K562 (cell line): ENCODE measurements around the gene DNAJC6. TPM values are rescaled to one million over a fixed set of nuclear protein-coding genes. Genes with fewer than 3 reads are reported as not detected.

Experiments used
- ARHGAP35 ChIP-seq: fragments of 450-650 bp; IDR thresholded peaks from 2 replicates; pipeline ENCODE4 v1.6.1; 2018; ENCODE audit not compliant: partially characterized antibody
- CBX8 ChIP-seq: fragments of 200-600 bp; sonication (generic); IDR thresholded peaks from 2 replicates; pipeline ENCODE4 v1.6.1; 2012; ENCODE audit warnings: borderline replicate concordance, mixed run types, low read depth, mild to moderate bottlenecking, moderate library complexity, mixed read lengths, low read length, control low read depth, inconsistent platforms; ENCODE audit not compliant: poor library complexity, severe bottlenecking; ENCODE audit errors: extremely low read depth
- CEBPG ChIP-seq, 3 experiments: fragments of 200-800 bp in 1 of 3; sonication (Bioruptor generic) in 1 of 3; sonication (generic) in 1 of 3; formaldehyde crosslinking in 1 of 3; IDR thresholded peaks in 2 of 3; conservative IDR thresholded peaks in 1 of 3; 2 replicates each; pipeline versions ENCODE4 v1.6.1 to v1.8.0; 2016 to 2022; ENCODE audit warnings: missing compliant biosample characterization in 2 of 3, missing genetic modification characterization in 2 of 3, mild to moderate bottlenecking in 1 of 3, missing genetic modification reagents in 1 of 3
- EGR1 ChIP-seq: fragments of 450-650 bp; conservative IDR thresholded peaks from 2 replicates; pipeline ENCODE4 v1.6.1; 2017; ENCODE audit warnings: mild to moderate bottlenecking
- GATA2 ChIP-seq: sonication (generic); formaldehyde crosslinking; IDR thresholded peaks from 2 replicates; pipeline ENCODE4 v1.4.0; 2020; ENCODE audit warnings: mild to moderate bottlenecking, missing genetic modification reagents
- HCFC1 ChIP-seq: IDR thresholded peaks from 2 replicates; pipeline ENCODE4 v1.6.1; 2012; ENCODE audit warnings: low read depth, low read length, improper control_type of control experiment
- L3MBTL2 ChIP-seq: fragments of 450-650 bp; IDR thresholded peaks from 2 replicates; pipeline ENCODE4 v1.6.1; 2016; ENCODE audit warnings: mild to moderate bottlenecking, moderate library complexity
- MTA2 ChIP-seq: fragments of 450-650 bp; IDR thresholded peaks from 2 replicates; pipeline ENCODE4 v1.6.1; 2016; ENCODE audit warnings: low read depth
- MXI1 ChIP-seq: IDR thresholded peaks from 2 replicates; pipeline ENCODE4 v1.6.1; 2011; ENCODE audit warnings: low read depth, mild to moderate bottlenecking, improper control_type of control experiment, low read length
- PHB2 ChIP-seq: fragments of 450-650 bp; IDR thresholded peaks from 2 replicates; pipeline ENCODE4 v1.6.1; 2017; ENCODE audit warnings: low read depth
- RAD51 ChIP-seq: fragments of 450-650 bp; IDR thresholded peaks from 2 replicates; pipeline ENCODE4 v1.7.1; 2016; ENCODE audit warnings: low read depth, mild to moderate bottlenecking, borderline replicate concordance
- SRSF3 ChIP-seq: fragments of 200-400 bp; formaldehyde crosslinking; IDR thresholded peaks from 2 replicates; pipeline ENCODE4 v1.6.1; 2016; ENCODE audit warnings: mild to moderate bottlenecking, low read length, moderate library complexity; ENCODE audit not compliant: insufficient read depth
- TAL1 ChIP-seq: fragments of 450-650 bp; IDR thresholded peaks from 2 replicates; pipeline ENCODE4 v1.6.1; 2016; ENCODE audit warnings: mild to moderate bottlenecking
- TGIF2 ChIP-seq: sonication (generic); formaldehyde crosslinking; IDR thresholded peaks from 2 replicates; pipeline ENCODE4 v1.8.1; 2022; ENCODE audit warnings: mild to moderate bottlenecking, missing genetic modification reagents, moderate library complexity
- ZKSCAN1 ChIP-seq: fragments of 150-350 bp; IDR thresholded peaks from 2 replicates; pipeline ENCODE4 v1.6.1; 2016; ENCODE audit warnings: low read depth, low read length
- ZNF384 ChIP-seq: IDR thresholded peaks from 2 replicates; pipeline ENCODE4 v1.6.1; 2012; ENCODE audit warnings: low read depth, low read length, improper control_type of control experiment
- ZNF717 ChIP-seq: fragments of 250-450 bp; sonication (Bioruptor Pico); IDR thresholded peaks from 2 replicates; pipeline ENCODE4 v1.5.0; 2021
- polyA plus RNA-seq, 8 experiments: library from polyadenylated mRNA; depleted of rRNA in 4 of 8; stranded (reverse) in 5 of 8; unstranded in 3 of 8; fragments of >200 nt; fragmentation: Nextera tagmentation in 2 of 8; fragmentation: Illumina TruSeq in 1 of 8; extraction: Ambion mirVana in 2 of 8; extraction: Trizol in 1 of 8; gene quantifications; 2 replicates each; pipeline versions ENCODE4 v1.2.1 to v1.2.3, GENCODE V29; 2011 to 2014; ENCODE audit warnings: inconsistent platforms in 1 of 8, missing spikeins in 1 of 8
- total RNA-seq, 7 experiments: library from RNA; depleted of rRNA in 6 of 7; stranded (reverse); fragments of >200 nt in 6 of 7; fragmentation: Illumina TruSeq in 2 of 7; extraction: Trizol in 2 of 7; gene quantifications; 2 replicates each; pipeline versions ENCODE4 v1.2.1 to v1.2.3, GENCODE V29; 2011 to 2021; ENCODE audit warnings: low replicate concordance in 1 of 7
- TF ChIP-seq, protein P1 (sequence below), 3 experiments: fragments of 200-800 bp in 1 of 3; fragments of 250-450 bp in 1 of 3; fragments of 450-650 bp in 1 of 3; sonication (Bioruptor Pico) in 1 of 3; sonication (Bioruptor generic) in 1 of 3; formaldehyde crosslinking in 1 of 3; IDR thresholded peaks; 2 replicates each; pipeline versions ENCODE4 v1.6.1 to v1.8.0; 2016 to 2022; ENCODE audit warnings: mild to moderate bottlenecking in 2 of 3, missing genetic modification characterization in 2 of 3, missing compliant biosample characterization in 1 of 3, moderate library complexity in 1 of 3
- TF ChIP-seq, protein P2 (sequence below): fragments of 150-350 bp; IDR thresholded peaks from 2 replicates; pipeline ENCODE4 v1.6.1; 2014; ENCODE audit warnings: low read depth, mild to moderate bottlenecking, low read length, borderline replicate concordance
- TF ChIP-seq, protein P3 (sequence below): fragments of 450-650 bp; IDR thresholded peaks from 2 replicates; pipeline ENCODE4 v1.6.1; 2016; ENCODE audit warnings: low read depth, mild to moderate bottlenecking, moderate library complexity

DNAJC6 gene
- total and polyA plus RNA-seq, 9 of the 15 experiments (the other 6 are each of a cell fraction or from before 2014, with no cell fraction given), result 6.7 to 78.7 (median 28.0) TPM

GRCh38 chr1:65419681-65420589 lies 110.6 kb downstream of the DNAJC6 start (continued):
- TF ChIP-seq, protein P1, sequence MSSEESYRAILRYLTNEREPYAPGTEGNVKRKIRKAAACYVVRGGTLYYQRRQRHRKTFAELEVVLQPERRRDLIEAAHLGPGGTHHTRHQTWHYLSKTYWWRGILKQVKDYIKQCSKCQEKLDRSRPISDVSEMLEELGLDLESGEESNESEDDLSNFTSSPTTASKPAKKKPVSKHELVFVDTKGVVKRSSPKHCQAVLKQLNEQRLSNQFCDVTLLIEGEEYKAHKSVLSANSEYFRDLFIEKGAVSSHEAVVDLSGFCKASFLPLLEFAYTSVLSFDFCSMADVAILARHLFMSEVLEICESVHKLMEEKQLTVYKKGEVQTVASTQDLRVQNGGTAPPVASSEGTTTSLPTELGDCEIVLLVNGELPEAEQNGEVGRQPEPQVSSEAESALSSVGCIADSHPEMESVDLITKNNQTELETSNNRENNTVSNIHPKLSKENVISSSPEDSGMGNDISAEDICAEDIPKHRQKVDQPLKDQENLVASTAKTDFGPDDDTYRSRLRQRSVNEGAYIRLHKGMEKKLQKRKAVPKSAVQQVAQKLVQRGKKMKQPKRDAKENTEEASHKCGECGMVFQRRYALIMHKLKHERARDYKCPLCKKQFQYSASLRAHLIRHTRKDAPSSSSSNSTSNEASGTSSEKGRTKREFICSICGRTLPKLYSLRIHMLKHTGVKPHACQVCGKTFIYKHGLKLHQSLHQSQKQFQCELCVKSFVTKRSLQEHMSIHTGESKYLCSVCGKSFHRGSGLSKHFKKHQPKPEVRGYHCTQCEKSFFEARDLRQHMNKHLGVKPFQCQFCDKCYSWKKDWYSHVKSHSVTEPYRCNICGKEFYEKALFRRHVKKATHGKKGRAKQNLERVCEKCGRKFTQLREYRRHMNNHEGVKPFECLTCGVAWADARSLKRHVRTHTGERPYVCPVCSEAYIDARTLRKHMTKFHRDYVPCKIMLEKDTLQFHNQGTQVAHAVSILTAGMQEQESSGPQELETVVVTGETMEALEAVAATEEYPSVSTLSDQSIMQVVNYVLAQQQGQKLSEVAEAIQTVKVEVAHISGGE (CRISPR knock-in tag; IDR thresholded peaks at IDR 0.05), result no peak
- no peak for TF ChIP-seq MTA2
- TF ChIP-seq RAD51, result peak; percentile 32; the same call in 1 of the 2 replicates
- TF ChIP-seq CBX8, result no peak
- no peak for TF ChIP-seq MXI1
- TF ChIP-seq PHB2, result no peak
- no peak for TF ChIP-seq CEBPG (CRISPR knock-in tag; IDR thresholded peaks at IDR 0.05)
- no peak for TF ChIP-seq CEBPG (tag; conservative IDR thresholded peaks at IDR 0.05 in 1 of 2, IDR thresholded peaks at IDR 0.05 in 1 of 2)
- TF ChIP-seq, protein P2, sequence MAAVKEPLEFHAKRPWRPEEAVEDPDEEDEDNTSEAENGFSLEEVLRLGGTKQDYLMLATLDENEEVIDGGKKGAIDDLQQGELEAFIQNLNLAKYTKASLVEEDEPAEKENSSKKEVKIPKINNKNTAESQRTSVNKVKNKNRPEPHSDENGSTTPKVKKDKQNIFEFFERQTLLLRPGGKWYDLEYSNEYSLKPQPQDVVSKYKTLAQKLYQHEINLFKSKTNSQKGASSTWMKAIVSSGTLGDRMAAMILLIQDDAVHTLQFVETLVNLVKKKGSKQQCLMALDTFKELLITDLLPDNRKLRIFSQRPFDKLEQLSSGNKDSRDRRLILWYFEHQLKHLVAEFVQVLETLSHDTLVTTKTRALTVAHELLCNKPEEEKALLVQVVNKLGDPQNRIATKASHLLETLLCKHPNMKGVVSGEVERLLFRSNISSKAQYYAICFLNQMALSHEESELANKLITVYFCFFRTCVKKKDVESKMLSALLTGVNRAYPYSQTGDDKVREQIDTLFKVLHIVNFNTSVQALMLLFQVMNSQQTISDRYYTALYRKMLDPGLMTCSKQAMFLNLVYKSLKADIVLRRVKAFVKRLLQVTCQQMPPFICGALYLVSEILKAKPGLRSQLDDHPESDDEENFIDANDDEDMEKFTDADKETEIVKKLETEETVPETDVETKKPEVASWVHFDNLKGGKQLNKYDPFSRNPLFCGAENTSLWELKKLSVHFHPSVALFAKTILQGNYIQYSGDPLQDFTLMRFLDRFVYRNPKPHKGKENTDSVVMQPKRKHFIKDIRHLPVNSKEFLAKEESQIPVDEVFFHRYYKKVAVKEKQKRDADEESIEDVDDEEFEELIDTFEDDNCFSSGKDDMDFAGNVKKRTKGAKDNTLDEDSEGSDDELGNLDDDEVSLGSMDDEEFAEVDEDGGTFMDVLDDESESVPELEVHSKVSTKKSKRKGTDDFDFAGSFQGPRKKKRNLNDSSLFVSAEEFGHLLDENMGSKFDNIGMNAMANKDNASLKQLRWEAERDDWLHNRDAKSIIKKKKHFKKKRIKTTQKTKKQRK, result no peak
- no peak for TF ChIP-seq ZNF717 (CRISPR knock-in tag)
- no peak; the same call in 1 of the 2 replicates for TF ChIP-seq TAL1
- no peak for TF ChIP-seq TGIF2 (CRISPR knock-in tag)
- TF ChIP-seq HCFC1, result no peak
- TF ChIP-seq ZNF384, result no peak
- no peak for TF ChIP-seq ARHGAP35
- TF ChIP-seq SRSF3, result no peak
- TF ChIP-seq ZKSCAN1, result no peak
- TF ChIP-seq, protein P3, sequence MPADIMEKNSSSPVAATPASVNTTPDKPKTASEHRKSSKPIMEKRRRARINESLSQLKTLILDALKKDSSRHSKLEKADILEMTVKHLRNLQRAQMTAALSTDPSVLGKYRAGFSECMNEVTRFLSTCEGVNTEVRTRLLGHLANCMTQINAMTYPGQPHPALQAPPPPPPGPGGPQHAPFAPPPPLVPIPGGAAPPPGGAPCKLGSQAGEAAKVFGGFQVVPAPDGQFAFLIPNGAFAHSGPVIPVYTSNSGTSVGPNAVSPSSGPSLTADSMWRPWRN, result no peak
- peak; percentile 85 for TF ChIP-seq EGR1
- peak; percentile 31; the same call in 1 of the 2 replicates for TF ChIP-seq L3MBTL2
- no peak for TF ChIP-seq GATA2
